Hepatocyte (in vitro differentiated cells): Measurements from ENCODE around the gene CCT3. TPM values are rescaled to one million over a fixed set of nuclear protein-coding genes. Genes with fewer than 3 reads are reported as not detected.

ENCODE experiments used
- DNase-seq: peaks from one replicate; pipeline ENCODE4 v3.0.0-alpha.2; 2016; ENCODE audit warnings: low spot score
- H2AFZ ChIP-seq: fragments of 200-600 bp; sonication (generic); 2 replicates; pipeline ENCODE4 v1.6.0; 2016; ENCODE audit warnings: antibody characterized with exemption, mild to moderate bottlenecking
- H3K27ac ChIP-seq: fragments of 200-600 bp; sonication (generic); 2 replicates; pipeline ENCODE4 v1.5.1; 2016; ENCODE audit warnings: mild to moderate bottlenecking
- H3K27me3 ChIP-seq: fragments of 200-600 bp; sonication (generic); 2 replicates; pipeline ENCODE4 v1.6.1; 2016
- H3K36me3 ChIP-seq: fragments of 200-600 bp; sonication (generic); replicated peaks from 2 replicates; pipeline ENCODE4 v1.5.1; 2016; ENCODE audit warnings: low read depth; ENCODE audit not compliant: insufficient read depth
- H3K4me1 ChIP-seq: fragments of 200-600 bp; sonication (generic); 2 replicates; pipeline ENCODE4 v1.5.1; 2016; ENCODE audit warnings: mild to moderate bottlenecking, moderate library complexity; ENCODE audit not compliant: insufficient read depth
- H3K4me2 ChIP-seq: fragments of 200-600 bp; sonication (generic); 2 replicates; pipeline ENCODE4 v1.6.0; 2016
- H3K4me3 ChIP-seq: fragments of 200-600 bp; sonication (generic); 2 replicates; pipeline ENCODE4 v1.5.1; 2016; ENCODE audit warnings: mild to moderate bottlenecking
- H3K79me2 ChIP-seq: fragments of 200-600 bp; sonication (generic); 2 replicates; pipeline ENCODE4 v1.6.0; 2017; ENCODE audit warnings: mild to moderate bottlenecking
- H3K9me2 ChIP-seq: fragments of 200-600 bp; sonication (generic); replicated peaks from 2 replicates; pipeline ENCODE4 v1.6.0; 2017; ENCODE audit warnings: mild to moderate bottlenecking; ENCODE audit not compliant: insufficient read depth
- H3K9me3 ChIP-seq: fragments of 200-600 bp; sonication (generic); 2 replicates; pipeline ENCODE4 v1.5.1; 2016; ENCODE audit warnings: low read depth, mild to moderate bottlenecking
- H4K20me1 ChIP-seq: fragments of 200-600 bp; sonication (generic); 2 replicates; pipeline ENCODE4 v1.6.0; 2016; ENCODE audit warnings: mild to moderate bottlenecking; ENCODE audit not compliant: insufficient read depth, poor library complexity, severe bottlenecking
- EZH2 ChIP-seq: fragments of 200-600 bp; sonication (generic); IDR thresholded peaks from 2 replicates; pipeline ENCODE4 v1.6.1; 2016; ENCODE audit warnings: antibody characterized with exemption, mild to moderate bottlenecking, borderline replicate concordance
- EZH2phosphoT487 ChIP-seq: fragments of 200-600 bp; sonication (generic); IDR thresholded peaks from one replicate; pipeline ENCODE4 v1.6.1; 2018; ENCODE audit warnings: antibody characterized with exemption, mild to moderate bottlenecking, low read depth, moderate library complexity; ENCODE audit not compliant: unreplicated experiment, severe bottlenecking
- WGBS: methylation state at CpG from one replicate; pipeline ENCODE4 v1.1.6; 2016; ENCODE audit warnings: low lambda C conversion rate; ENCODE audit errors: missing lambda C conversion rate; 5-methylcytosine and 5-hydroxymethylcytosine counted together
- polyA plus RNA-seq: library from polyadenylated mRNA; unstranded; fragments of >200 nt; fragmentation: Nextera tagmentation; extraction: Ambion mirVana; gene quantifications from 2 replicates; pipeline ENCODE4 v1.2.1, GENCODE V29; 2016
- total RNA-seq: library from RNA; depleted of rRNA; stranded (reverse); fragments of >200 nt; gene quantifications from 2 replicates; pipeline ENCODE4 v1.2.3, GENCODE V29; 2014
- TF ChIP-seq, protein P1 (sequence below): fragments of 200-600 bp; sonication (generic); IDR thresholded peaks from 2 replicates; pipeline ENCODE4 v1.5.1; 2016; ENCODE audit warnings: antibody characterized with exemption, mild to moderate bottlenecking; ENCODE audit not compliant: poor library complexity

The CCT3 gene
- total and polyA plus RNA-seq, 2 experiments from 2014 or later: 212 to 251 TPM

DNA sequence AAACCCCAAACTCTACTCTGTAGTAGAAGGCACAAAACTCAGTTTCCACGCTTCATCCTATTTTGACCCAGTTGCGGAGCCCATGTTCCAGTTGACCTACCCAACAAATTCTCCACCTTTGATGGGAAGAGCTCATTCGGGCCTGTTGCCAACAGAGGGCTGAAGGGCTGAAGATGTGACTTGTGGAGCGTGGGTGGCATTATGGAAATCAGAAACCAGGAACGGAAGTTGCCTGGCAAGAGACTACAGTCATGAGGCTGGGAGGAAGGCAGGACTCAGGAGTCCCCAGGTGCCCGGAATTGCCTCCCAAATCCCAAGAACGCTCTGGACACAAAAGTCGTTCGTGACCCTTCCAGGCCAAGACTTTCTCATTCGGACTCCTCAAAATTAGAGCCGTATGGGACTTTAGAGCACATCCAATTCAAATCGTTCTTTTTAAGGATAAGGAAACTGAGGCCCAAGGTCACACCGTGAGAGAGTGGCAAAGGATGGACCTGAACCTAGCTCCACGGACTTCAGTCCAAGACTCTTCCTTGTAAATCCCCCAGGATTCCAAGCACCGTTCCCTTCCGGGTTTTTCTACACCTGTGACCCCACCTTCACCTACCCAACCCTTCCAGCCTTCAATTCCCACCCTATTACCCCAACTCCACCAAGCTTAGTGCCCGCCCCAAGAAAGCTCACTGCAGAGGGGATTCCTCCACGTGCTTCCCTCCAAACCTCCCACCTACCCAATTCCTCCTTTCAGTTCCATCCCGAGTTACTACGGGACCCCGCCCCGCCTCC lies 56.2 kb downstream of the CCT3 start:
- H3K27me3 ChIP-seq: no peaks in the 10 kb centered on the region
- peaks cover 17% of the 10 kb centered on the region for H3K4me1 ChIP-seq
- H3K9me3 ChIP-seq: no peaks in the 10 kb centered on the region
- DNase-seq: peak; percentile 78
- peaks cover 49% of the 10 kb centered on the region for H3K79me2 ChIP-seq
- H3K4me2 ChIP-seq: peak overlapping the region; percentile 89
- no peaks in the 10 kb centered on the region for H3K9me2 ChIP-seq
- H4K20me1 ChIP-seq: peaks cover 21% of the 10 kb centered on the region
- H2AFZ ChIP-seq: peak overlapping the region; percentile 75
- peak overlapping the region; percentile 94 for H3K27ac ChIP-seq
- WGBS: 19% methylated on average over 17 of the region's 22 CpGs
- peaks cover 1% of the 10 kb centered on the region for H3K36me3 ChIP-seq
- TF ChIP-seq EZH2phosphoT487: no peak
- TF ChIP-seq, protein P1, sequence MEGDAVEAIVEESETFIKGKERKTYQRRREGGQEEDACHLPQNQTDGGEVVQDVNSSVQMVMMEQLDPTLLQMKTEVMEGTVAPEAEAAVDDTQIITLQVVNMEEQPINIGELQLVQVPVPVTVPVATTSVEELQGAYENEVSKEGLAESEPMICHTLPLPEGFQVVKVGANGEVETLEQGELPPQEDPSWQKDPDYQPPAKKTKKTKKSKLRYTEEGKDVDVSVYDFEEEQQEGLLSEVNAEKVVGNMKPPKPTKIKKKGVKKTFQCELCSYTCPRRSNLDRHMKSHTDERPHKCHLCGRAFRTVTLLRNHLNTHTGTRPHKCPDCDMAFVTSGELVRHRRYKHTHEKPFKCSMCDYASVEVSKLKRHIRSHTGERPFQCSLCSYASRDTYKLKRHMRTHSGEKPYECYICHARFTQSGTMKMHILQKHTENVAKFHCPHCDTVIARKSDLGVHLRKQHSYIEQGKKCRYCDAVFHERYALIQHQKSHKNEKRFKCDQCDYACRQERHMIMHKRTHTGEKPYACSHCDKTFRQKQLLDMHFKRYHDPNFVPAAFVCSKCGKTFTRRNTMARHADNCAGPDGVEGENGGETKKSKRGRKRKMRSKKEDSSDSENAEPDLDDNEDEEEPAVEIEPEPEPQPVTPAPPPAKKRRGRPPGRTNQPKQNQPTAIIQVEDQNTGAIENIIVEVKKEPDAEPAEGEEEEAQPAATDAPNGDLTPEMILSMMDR: no peak
- TF ChIP-seq EZH2: no peak
- peak overlapping the region; percentile 62 for H3K4me3 ChIP-seq

DNA sequence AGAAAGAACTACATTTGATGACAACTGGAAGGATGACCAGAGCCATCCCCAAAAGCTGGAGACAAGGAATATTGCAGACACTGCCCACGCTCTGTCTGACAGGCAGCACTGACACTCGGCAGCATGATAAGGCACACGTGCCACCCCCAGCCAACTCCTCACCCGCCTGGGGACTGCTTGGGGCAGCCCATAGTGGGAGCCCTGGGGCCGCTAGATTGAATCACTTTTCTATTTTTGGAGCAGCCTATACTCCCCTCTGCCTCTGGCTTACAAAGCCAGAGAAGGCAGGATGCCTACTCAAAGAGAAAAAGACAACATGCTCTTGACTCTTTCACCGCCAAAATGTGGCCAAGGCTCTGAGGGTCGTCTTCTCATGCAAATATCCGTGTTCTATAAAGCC lies 56.8 kb downstream of the CCT3 start:
- no peak overlapping the region for H2AFZ ChIP-seq
- peaks cover 21% of the 10 kb centered on the region for H4K20me1 ChIP-seq
- peaks cover 17% of the 10 kb centered on the region for H3K4me1 ChIP-seq
- no peaks in the 10 kb centered on the region for H3K9me3 ChIP-seq
- WGBS: 47% methylated on average over 8 of the region's 8 CpGs
- H3K27me3 ChIP-seq: no peaks in the 10 kb centered on the region
- peak overlapping the region; percentile 62 for H3K4me3 ChIP-seq
- H3K9me2 ChIP-seq: no peaks in the 10 kb centered on the region
- DNase-seq: peak; percentile 45
- peaks cover 49% of the 10 kb centered on the region for H3K79me2 ChIP-seq
- peaks cover 7% of the 10 kb centered on the region for H3K36me3 ChIP-seq
- TF ChIP-seq EZH2phosphoT487: no peak
- TF ChIP-seq, protein P1: no peak
- no peak for TF ChIP-seq EZH2
- H3K4me2 ChIP-seq: peak overlapping the region; percentile 89
- peak overlapping the region; percentile 94 for H3K27ac ChIP-seq

DNA sequence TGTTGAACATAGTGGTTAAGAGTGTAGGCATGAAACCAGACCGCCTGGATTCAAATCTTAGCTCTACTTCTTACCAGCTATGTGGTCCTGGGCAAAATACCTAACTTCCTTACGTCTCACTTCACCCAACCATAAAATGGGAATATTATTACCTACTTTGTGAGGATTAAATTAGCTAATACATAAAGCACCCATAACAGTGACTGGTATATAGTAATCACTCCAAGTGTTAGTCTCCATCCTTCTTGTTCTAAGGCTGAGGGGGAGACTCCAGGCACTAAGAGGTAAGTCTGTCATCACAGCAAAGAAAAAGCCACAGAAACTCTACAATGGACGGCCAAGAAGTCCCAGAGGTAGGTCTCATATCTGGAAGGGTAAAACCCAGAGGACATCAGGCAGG lies 58.3 kb downstream of the CCT3 start:
- Histone ChIP-seq H3K9me3 (no peaks in the 10 kb centered on the region), H3K27ac (no peak overlapping the region), H3K27me3 (no peaks in the 10 kb centered on the region), H2AFZ (no peak overlapping the region), H3K79me2 (peaks cover 49% of the 10 kb centered on the region), H3K4me1 (peaks cover 17% of the 10 kb centered on the region), H3K4me3 (no peak overlapping the region), H3K36me3 (peaks cover 7% of the 10 kb centered on the region), H4K20me1 (peaks cover 21% of the 10 kb centered on the region), H3K4me2 (no peak overlapping the region), H3K9me2 (no peaks in the 10 kb centered on the region)
- TF ChIP-seq, protein P1: no peak
- no peak for TF ChIP-seq EZH2phosphoT487
- 95% methylated on average over 3 of the region's 3 CpGs for WGBS
- no peak for DNase-seq
